ENCODE measurements around the gene CDH12.

Gene CDH12

DNA sequence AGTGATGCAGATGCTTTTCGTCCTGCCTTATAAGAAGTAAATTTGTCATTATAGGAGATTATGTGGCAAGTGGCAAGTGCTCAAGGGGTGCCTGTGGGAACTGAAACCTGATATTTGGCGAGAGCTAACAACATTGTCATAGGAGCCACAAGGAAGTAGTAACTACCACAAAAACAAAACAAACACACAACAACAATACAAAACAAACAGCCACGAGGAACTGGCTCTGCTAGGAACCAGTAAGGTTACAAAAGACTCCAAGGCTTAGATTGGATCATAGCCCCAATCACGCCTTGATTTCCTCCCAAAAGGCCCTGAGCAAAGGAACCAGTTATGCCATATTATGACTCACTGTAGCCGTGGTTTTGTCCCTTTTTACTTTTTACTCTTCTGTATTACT is 1045.2 kb downstream of the CDH12 start:
- Histone ChIP-seq H3K36me3 (no peaks in the 10 kb centered on the region), H3K4me1 (ENCODE audit: control insufficient read depth in 1 of 2, insufficient read depth in 1 of 2, low read depth in 1 of 2, low read length in 1 of 2) (no peaks in the 10 kb centered on the region), H3K4me3 (ENCODE audit: low read depth in 1 of 2, low read length in 1 of 2) (no peak overlapping the region), H3K27ac (no peak overlapping the region), H3K9me3 (no peaks in the 10 kb centered on the region), H3K27me3 (no peaks in the 10 kb centered on the region)
- TF ChIP-seq, protein P1, sequence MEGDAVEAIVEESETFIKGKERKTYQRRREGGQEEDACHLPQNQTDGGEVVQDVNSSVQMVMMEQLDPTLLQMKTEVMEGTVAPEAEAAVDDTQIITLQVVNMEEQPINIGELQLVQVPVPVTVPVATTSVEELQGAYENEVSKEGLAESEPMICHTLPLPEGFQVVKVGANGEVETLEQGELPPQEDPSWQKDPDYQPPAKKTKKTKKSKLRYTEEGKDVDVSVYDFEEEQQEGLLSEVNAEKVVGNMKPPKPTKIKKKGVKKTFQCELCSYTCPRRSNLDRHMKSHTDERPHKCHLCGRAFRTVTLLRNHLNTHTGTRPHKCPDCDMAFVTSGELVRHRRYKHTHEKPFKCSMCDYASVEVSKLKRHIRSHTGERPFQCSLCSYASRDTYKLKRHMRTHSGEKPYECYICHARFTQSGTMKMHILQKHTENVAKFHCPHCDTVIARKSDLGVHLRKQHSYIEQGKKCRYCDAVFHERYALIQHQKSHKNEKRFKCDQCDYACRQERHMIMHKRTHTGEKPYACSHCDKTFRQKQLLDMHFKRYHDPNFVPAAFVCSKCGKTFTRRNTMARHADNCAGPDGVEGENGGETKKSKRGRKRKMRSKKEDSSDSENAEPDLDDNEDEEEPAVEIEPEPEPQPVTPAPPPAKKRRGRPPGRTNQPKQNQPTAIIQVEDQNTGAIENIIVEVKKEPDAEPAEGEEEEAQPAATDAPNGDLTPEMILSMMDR (IDR thresholded peaks at IDR 0.05), result no peak

DNA sequence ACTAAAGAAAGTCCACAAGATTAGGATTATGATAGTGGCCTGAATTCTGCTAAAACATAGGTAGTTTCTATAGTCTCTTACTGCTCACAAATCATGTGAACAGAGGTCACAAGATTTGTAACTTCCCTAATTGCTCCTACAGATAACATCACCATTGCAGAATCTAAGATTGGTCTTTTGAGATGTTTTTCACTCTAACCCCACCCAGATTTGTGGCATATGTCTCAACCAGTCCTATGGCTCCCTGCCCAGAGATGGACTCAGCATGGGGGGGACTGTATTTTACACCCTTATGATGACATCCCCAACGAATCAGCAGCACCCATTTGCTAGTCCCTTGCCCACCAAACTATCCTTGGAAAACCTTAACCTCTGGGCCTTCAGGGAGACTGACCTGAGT is 1046.2 kb downstream of the CDH12 start:
- H3K27me3 ChIP-seq, result no peaks in the 10 kb centered on the region
- no peaks in the 10 kb centered on the region for H3K9me3 ChIP-seq
- no peaks in the 10 kb centered on the region for H3K4me1 ChIP-seq (ENCODE audit: control insufficient read depth in 1 of 2, insufficient read depth in 1 of 2, low read depth in 1 of 2, low read length in 1 of 2)
- no peak overlapping the region for H3K27ac ChIP-seq
- TF ChIP-seq, protein P1 (IDR thresholded peaks at IDR 0.05), result no peak
- no peaks in the 10 kb centered on the region for H3K36me3 ChIP-seq
- no peak overlapping the region for H3K4me3 ChIP-seq (ENCODE audit: low read depth in 1 of 2, low read length in 1 of 2)

DNA sequence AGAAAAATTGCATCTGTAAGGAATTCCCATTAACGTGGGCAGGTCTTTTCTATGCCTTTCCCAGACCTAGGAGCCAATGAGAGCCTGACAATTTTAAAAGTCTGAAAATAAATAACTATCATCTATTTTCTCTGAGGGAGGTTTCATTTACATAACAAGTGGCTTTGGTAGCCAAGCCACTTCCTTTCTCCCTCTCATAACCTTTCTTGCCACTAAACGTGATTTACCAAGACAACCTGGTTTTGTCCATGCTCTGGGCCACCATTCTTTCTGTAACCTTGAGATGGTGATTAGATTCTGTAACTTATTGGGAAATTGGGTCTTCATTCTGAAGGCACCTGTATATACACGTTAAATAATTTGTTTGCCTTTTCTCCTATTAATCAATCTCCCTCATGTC is 1046.9 kb downstream of the CDH12 start:
- Histone ChIP-seq H3K4me3 (ENCODE audit: low read depth in 1 of 2, low read length in 1 of 2) (no peak overlapping the region), H3K27me3 (no peaks in the 10 kb centered on the region), H3K9me3 (no peaks in the 10 kb centered on the region), H3K4me1 (ENCODE audit: control insufficient read depth in 1 of 2, insufficient read depth in 1 of 2, low read depth in 1 of 2, low read length in 1 of 2) (no peaks in the 10 kb centered on the region), H3K36me3 (no peaks in the 10 kb centered on the region), H3K27ac (no peak overlapping the region)
- TF ChIP-seq, protein P1 (IDR thresholded peaks at IDR 0.05), result no peak

DNA sequence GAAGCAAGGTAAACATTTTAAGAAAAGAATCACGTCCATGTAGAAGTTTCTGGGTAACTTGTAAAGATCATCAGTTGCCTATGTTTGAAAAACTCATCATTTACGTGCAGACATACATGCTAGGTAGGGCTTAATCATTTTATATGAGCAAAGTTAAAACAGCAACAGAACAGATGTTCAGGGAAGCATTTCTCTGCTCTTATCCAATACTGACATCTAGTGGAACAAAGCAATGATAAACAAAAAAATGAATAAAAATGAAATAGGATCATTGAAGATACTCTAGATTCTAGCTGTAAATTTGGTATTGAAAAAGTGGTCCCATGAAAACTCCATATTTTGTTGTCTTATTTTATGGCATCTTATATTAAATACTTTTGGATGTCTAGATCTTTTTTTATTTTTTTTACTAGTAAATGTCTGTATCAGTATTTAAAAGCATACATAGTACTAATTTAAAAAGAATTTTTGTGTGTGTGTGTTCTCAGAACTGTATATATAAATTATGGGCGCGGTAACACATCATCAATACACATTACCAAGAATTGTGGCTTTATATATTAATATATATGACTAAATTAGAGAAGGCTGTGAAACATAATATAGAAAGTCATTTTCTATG is 1050.2 kb downstream of the CDH12 start:
- Histone ChIP-seq H3K27ac (no peak overlapping the region), H3K4me3 (ENCODE audit: low read depth in 1 of 2, low read length in 1 of 2) (no peak overlapping the region), H3K27me3 (no peaks in the 10 kb centered on the region), H3K4me1 (ENCODE audit: control insufficient read depth in 1 of 2, insufficient read depth in 1 of 2, low read depth in 1 of 2, low read length in 1 of 2) (no peaks in the 10 kb centered on the region), H3K9me3 (no peaks in the 10 kb centered on the region), H3K36me3 (no peaks in the 10 kb centered on the region)
- TF ChIP-seq, protein P1 (IDR thresholded peaks at IDR 0.05), result no peak

DNA sequence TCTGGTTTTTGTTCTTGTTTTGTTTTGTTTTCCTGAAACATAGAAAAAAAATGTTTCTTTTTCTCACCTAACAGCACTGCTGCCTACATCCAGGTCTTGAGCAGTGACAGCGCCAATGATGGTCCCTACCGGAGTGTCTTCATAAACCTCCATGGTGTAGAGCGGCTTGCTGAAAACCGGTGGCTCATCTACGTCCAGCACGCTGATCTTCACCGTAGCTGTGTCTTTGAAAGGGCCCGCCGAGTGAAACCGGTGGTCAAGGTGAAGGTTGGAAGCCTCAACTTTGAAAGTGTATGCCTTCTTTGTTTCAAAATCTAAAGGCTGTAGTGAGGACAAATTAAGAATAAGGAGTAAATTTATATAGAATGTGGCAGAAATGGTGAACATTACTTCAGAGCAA is 1051.0 kb downstream of the CDH12 start:
- TF ChIP-seq, protein P1 (IDR thresholded peaks at IDR 0.05), result no peak
- Histone ChIP-seq H3K27ac (no peak overlapping the region), H3K36me3 (no peaks in the 10 kb centered on the region), H3K4me1 (ENCODE audit: control insufficient read depth in 1 of 2, insufficient read depth in 1 of 2, low read depth in 1 of 2, low read length in 1 of 2) (no peaks in the 10 kb centered on the region), H3K9me3 (no peaks in the 10 kb centered on the region), H3K4me3 (ENCODE audit: low read depth in 1 of 2, low read length in 1 of 2) (no peak overlapping the region), H3K27me3 (no peaks in the 10 kb centered on the region)

DNA sequence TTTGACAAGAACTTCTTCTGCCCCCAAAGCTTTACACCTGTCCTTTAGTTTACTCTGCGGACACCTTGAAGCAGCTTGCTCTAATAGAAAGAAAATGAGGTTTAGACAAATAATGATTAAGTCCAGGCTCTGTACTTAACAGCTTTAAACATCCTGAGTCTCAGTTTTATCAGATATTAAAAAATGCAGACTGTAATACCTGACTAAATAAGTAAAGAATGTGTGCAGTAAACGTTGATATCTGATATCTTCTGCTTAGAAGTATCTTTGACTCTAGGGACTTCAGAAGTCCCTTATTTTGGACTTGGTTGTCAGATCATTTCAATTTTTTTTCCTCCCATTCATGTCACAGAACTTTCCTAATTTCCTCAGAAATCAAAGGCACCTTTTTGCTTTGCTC is 1060.4 kb downstream of the CDH12 start:
- TF ChIP-seq, protein P1 (IDR thresholded peaks at IDR 0.05), result no peak
- Histone ChIP-seq H3K27ac (no peak overlapping the region), H3K36me3 (no peaks in the 10 kb centered on the region), H3K27me3 (no peaks in the 10 kb centered on the region), H3K4me1 (ENCODE audit: control insufficient read depth in 1 of 2, insufficient read depth in 1 of 2, low read depth in 1 of 2, low read length in 1 of 2) (no peaks in the 10 kb centered on the region), H3K4me3 (ENCODE audit: low read depth in 1 of 2, low read length in 1 of 2) (no peak overlapping the region), H3K9me3 (no peaks in the 10 kb centered on the region)

All from neutrophil (primary cell).